Neural crest cell (in vitro differentiated cells): ENCODE results near the gene NUDCD3. TPM values are rescaled to one million over a fixed set of nuclear protein-coding genes. Genes with fewer than 3 reads are reported as not detected.

Experiments
- DNase-seq: peaks from one replicate; pipeline ENCODE4 v3.0.0; 2021; ENCODE audit warnings: low read depth, mixed read lengths, low spot score
- H3K27ac Mint-ChIP-seq: one replicate; pipeline ENCODE4 v1.8.0; 2021; ENCODE audit warnings: mild to moderate bottlenecking, mixed read lengths; ENCODE audit not compliant: unreplicated experiment
- H3K27me3 Mint-ChIP-seq: 2 replicates; pipeline ENCODE4 v1.8.0; 2021; ENCODE audit warnings: low read depth, mild to moderate bottlenecking, mixed read lengths
- H3K36me3 Mint-ChIP-seq: 2 replicates; pipeline ENCODE4 v1.8.0; 2021; ENCODE audit warnings: low read depth, mild to moderate bottlenecking, mixed read lengths
- H3K4me1 Mint-ChIP-seq: 2 replicates; pipeline ENCODE4 v1.8.0; 2021; ENCODE audit warnings: mixed read lengths
- H3K4me3 Mint-ChIP-seq: one replicate; pipeline ENCODE4 v1.8.0; 2021; ENCODE audit warnings: mild to moderate bottlenecking, mixed read lengths
- H3K9me3 Mint-ChIP-seq: 2 replicates; pipeline ENCODE4 v1.8.0; 2021; ENCODE audit warnings: mixed read lengths
- CTCF ChIP-seq: fragments of 200-600 bp; sonication (generic); conservative IDR thresholded peaks from 2 replicates; pipeline ENCODE4 v1.5.0; 2021; ENCODE audit warnings: antibody characterized with exemption, mild to moderate bottlenecking
- total RNA-seq: library from RNA; stranded (reverse); gene quantifications from 2 replicates; pipeline ENCODE4 v1.2.1, GENCODE V29; 2021

Gene NUDCD3
- total RNA-seq, 1 donor from 2014 or later = 93.2 TPM

GRCh38 chr7:44473295-44473694 lies 17.2 kb downstream of the NUDCD3 start:
- H3K4me1 Mint-ChIP-seq = peaks cover 16% of the 10 kb centered on the region
- no peaks in the 10 kb centered on the region for H3K9me3 Mint-ChIP-seq
- H3K27me3 Mint-ChIP-seq = no peaks in the 10 kb centered on the region
- H3K4me3 Mint-ChIP-seq = no peak overlapping the region
- peaks cover 2% of the 10 kb centered on the region for H3K36me3 Mint-ChIP-seq
- DNase-seq = no peak
- TF ChIP-seq CTCF = no peak
- no peak overlapping the region for H3K27ac Mint-ChIP-seq

- TF ChIP-seq CTCF = no peak
- no peak for DNase-seq
- Mint-ChIP-seq H3K36me3 (peaks cover 2% of the 10 kb centered on the region), H3K4me1 (peaks cover 16% of the 10 kb centered on the region), H3K27ac (no peak overlapping the region), H3K27me3 (no peaks in the 10 kb centered on the region), H3K4me3 (no peak overlapping the region), H3K9me3 (no peaks in the 10 kb centered on the region)
Observed at GRCh38 chr7:44472843-44473242, 17.6 kb downstream of the NUDCD3 start.

- no peak for TF ChIP-seq CTCF
- H3K27me3 Mint-ChIP-seq = no peaks in the 10 kb centered on the region
- DNase-seq = no peak
- H3K4me1 Mint-ChIP-seq = peaks cover 15% of the 10 kb centered on the region
- H3K27ac Mint-ChIP-seq = no peak overlapping the region
- no peak overlapping the region for H3K4me3 Mint-ChIP-seq
- no peaks in the 10 kb centered on the region for H3K36me3 Mint-ChIP-seq
- no peaks in the 10 kb centered on the region for H3K9me3 Mint-ChIP-seq
Observed at GRCh38 chr7:44471850-44472249, 18.6 kb downstream of the NUDCD3 start.

GRCh38 chr7:44471436-44471835 lies 19.0 kb downstream of the NUDCD3 start:
- no peak overlapping the region for H3K4me3 Mint-ChIP-seq
- no peak overlapping the region for H3K27ac Mint-ChIP-seq
- DNase-seq = no peak
- H3K27me3 Mint-ChIP-seq = no peaks in the 10 kb centered on the region
- H3K4me1 Mint-ChIP-seq = peaks cover 16% of the 10 kb centered on the region
- no peaks in the 10 kb centered on the region for H3K9me3 Mint-ChIP-seq
- H3K36me3 Mint-ChIP-seq = no peaks in the 10 kb centered on the region
- TF ChIP-seq CTCF = no peak

- Mint-ChIP-seq H3K4me3 (no peak overlapping the region), H3K36me3 (no peaks in the 10 kb centered on the region), H3K27me3 (no peaks in the 10 kb centered on the region), H3K9me3 (no peaks in the 10 kb centered on the region), H3K4me1 (peaks cover 16% of the 10 kb centered on the region), H3K27ac (peak overlapping the region; percentile 21)
- no peak for DNase-seq
- TF ChIP-seq CTCF = no peak
Observed at GRCh38 chr7:44470628-44471245, 19.7 kb downstream of the NUDCD3 start.

GRCh38 chr7:44470135-44470479 lies 20.4 kb downstream of the NUDCD3 start:
- no peak for DNase-seq
- TF ChIP-seq CTCF = no peak
- Mint-ChIP-seq H3K27ac (peak overlapping the region; percentile 21), H3K36me3 (no peaks in the 10 kb centered on the region), H3K27me3 (no peaks in the 10 kb centered on the region), H3K4me3 (no peak overlapping the region), H3K4me1 (peaks cover 16% of the 10 kb centered on the region), H3K9me3 (no peaks in the 10 kb centered on the region)
